GM18526 (cell line): ENCODE results near the gene PCBP3.

Experiments
- POLR2A ChIP-seq: IDR thresholded peaks from 3 replicates; pipeline ENCODE4 v1.6.1; 2011; ENCODE audit not compliant: insufficient read length; ENCODE audit errors: extremely low read depth

The PCBP3 gene

GRCh38 chr21:45736690-45737484, 93.4 kb downstream of the PCBP3 start:
- TF ChIP-seq POLR2A: no peak

- no peak for TF ChIP-seq POLR2A
Measured at GRCh38 chr21:45737485-45738166, 94.1 kb downstream of the PCBP3 start.

GRCh38 chr21:45739218-45740087, 95.9 kb downstream of the PCBP3 start:
- TF ChIP-seq POLR2A: no peak

DNA sequence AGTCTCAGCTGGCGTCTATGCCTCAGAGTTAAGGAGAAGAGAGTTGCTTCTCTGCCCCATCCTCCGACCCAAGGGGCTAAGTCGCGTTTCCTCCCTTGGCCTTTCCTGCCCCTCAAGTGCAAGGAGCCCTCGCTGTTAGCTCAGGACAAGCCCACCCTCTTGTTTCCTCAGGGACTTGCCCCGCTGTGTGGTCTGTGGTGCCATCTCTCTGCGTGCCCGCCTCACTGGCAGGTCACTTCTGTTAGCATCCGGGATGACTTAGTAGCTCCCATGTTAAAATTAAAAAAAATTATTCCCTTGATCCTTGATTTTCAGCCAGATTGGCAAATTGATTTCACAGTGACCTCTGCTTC, 96.5 kb downstream of the PCBP3 start:
- TF ChIP-seq POLR2A: no peak

DNA sequence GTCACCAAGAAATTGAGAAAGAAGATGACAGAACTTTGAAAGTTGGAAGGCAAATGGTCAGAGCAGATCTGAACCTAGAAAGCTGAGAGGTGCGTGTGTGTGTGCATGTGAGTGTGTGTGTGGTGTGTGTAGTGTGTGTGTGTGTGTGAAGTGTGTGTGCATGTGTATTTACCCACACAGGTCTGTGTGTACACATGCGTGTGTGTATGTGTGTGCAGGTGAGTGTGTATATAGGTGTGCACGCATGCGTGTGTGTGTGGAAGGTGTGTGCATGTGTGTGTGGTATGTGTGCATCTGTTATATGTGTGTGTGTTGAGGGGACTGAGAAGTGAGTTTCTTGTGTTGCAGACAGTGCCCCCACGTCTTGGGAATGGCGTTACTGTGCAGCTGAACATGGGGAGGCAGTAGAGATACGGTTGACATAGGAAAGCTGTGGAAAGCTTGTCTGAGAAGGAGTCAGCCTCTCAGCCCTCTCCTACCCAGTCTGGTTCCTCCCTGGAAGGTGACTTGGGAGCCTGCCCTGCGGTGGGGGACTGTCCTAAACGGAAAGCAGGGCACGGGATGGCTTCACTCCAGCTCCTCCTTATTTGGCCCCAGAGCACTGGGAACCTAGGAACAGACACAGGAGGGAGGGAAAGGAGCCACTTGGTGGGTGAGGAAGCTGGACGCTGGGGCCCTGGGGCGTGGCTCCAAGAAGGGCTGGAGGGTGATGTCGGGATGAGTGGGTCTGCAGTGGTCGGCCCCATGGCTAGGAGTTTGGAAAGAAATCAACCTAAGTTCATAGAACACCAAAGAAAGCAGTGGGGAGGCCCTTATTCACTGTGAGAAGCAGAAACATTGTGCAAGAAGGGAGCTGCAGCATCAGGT, 97.2 kb downstream of the PCBP3 start:
- no peak for TF ChIP-seq POLR2A

DNA sequence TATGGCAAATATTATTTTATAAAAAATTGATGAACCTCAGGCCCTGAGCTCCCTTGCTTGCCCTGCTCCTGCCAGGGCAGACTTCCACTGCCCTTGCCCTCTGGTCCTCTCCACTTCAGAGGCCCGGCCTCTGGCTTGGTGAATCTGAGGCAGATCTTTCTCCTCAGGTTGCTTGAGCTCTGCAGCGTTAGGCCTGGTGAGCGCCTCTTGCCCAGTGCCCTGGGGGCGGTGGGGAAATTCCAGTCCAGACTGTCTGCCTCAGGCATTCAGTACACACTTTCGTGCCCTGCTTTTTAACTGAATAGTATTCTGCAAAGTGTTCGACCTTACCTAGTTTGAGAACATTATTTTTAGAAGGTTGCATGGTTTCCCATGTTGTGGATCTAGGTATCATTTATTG, 98.2 kb downstream of the PCBP3 start:
- TF ChIP-seq POLR2A: no peak

DNA sequence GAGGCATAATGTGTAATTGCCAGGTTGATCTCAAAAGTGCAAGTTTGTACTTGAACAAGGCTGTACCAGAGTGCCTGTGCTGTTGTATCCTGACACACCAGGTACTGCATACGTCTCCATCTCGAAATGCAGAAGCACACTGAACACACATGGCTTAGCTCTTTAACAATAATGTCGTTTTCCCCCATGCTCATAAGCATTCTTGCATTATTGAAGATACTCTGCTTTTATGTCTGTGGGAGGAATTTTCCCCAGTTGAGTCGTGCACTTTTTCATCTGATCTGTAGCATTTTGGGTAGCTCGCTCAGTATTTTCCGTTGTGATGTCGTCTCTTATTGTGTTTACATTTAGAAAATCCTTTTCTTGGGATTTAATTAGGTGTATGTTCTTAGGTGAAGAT, 98.7 kb downstream of the PCBP3 start:
- TF ChIP-seq POLR2A: no peak

DNA sequence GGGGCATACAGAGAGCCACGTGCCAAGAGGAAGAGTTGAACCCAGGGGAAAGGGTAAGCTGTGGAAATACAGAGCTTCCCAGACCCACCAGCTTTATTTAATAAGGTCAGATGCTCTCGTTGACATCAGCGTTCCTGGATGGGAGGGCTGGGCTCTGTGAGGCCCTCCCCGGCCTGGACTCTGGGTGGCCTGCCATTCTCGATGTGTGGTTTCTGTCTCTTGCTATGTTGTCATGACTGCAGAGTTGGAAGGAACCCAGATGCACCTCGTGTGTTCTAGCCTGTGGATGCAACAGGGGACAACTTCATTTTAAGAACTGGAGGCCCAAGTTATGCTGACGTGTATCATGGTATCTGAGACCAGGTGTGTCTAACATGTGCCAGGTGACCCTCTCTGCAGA, 101.7 kb downstream of the PCBP3 start:
- no peak for TF ChIP-seq POLR2A

DNA sequence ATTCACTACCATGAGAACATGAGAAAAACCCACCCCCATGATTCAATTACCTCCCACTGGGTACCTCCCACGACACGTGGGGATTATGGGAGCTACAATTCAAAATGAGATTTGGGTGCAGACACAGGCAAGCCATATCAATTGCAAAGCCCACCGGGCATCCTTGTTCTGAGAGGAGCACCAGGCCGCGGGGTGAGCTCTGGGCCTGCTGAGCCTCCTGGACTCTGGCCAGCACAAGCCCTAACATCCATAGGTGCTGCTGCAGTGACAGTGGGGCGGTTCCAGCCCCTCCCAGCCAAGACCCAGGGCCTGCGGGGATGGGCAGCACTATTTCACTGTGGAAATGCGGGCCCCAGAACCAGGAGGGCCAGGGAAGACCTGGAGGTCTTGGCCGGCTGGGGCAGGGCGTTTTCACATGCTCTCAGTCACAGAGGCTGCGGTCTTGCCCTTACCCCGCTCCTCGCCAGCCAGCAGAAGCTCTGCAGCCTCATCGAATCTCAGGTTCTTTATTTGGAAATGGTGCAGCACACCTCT, 103.8 kb downstream of the PCBP3 start:
- TF ChIP-seq POLR2A: no peak

GRCh38 chr21:45747802-45748445, 104.4 kb downstream of the PCBP3 start:
- TF ChIP-seq POLR2A: no peak

DNA sequence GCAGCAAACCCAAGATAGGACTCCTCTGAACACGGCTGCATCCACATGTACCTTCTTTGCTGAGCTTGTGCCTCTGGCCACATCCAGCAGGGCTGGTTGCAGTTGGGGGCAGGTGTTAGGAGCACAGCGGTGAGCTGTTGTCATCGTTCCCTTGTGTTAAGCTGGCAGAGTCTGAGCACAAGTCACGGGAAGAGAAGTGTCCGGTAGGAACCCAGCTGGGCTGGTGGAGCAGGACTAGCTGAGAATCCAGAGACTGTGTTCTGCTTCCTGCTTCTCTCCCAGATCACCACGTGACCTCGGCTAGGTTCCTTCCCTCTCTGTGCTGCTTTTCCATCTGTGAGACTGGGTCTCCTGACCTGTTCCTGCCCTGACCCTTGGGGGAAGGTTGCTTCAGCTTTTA, 105.1 kb downstream of the PCBP3 start:
- TF ChIP-seq POLR2A: no peak

GRCh38 chr21:45749974-45750373, 106.4 kb downstream of the PCBP3 start:
- no peak for TF ChIP-seq POLR2A

GRCh38 chr21:45750936-45751335, 107.4 kb downstream of the PCBP3 start:
- no peak for TF ChIP-seq POLR2A

DNA sequence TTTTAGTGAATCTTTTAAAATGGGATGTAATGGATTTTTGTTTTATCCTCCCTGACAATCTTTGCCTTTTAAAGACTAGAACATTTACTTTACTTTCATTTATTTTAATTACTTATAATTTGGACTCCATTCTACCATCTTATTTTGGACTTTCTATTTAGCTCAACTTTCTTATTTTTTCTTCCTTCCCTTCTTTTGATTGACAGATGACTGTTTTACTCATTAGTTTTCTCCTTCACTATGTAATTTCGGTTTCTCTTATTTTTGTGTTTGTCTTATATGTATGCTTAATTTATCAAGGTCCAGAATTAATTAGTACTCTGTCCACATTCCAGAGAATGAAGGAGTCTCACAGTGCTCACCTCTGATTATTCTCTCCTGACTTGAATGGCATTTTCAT, 109.9 kb downstream of the PCBP3 start:
- no peak for TF ChIP-seq POLR2A
